Esophagus muscularis mucosa (tissue), 4 donors: ENCODE results near the gene BANK1.

Source experiments
- CTCF ChIP-seq, 3 experiments: fragments of 200-600 bp in 2 of 3; fragments of 450-650 bp in 1 of 3; sonication (generic) in 2 of 3; IDR thresholded peaks; one replicate each; pipeline ENCODE4 v1.5.1; 2017 to 2019; ENCODE audit warnings: antibody characterized with exemption in 3 of 3, mild to moderate bottlenecking in 2 of 3, moderate library complexity in 1 of 3
- EP300 ChIP-seq: sonication (generic); formaldehyde crosslinking; IDR thresholded peaks from one replicate; pipeline ENCODE4 v1.6.1; 2017; ENCODE audit warnings: antibody characterized with exemption
- POLR2A ChIP-seq: fragments of 450-650 bp; IDR thresholded peaks from one replicate; pipeline ENCODE4 v1.6.1; 2017; ENCODE audit warnings: antibody characterized with exemption, moderate library complexity, mild to moderate bottlenecking, low read depth
- POLR2AphosphoS5 ChIP-seq, 2 donors: sonication (generic); formaldehyde crosslinking; IDR thresholded peaks; one replicate each; pipeline ENCODE4 v1.6.1; 2017; ENCODE audit warnings: antibody characterized with exemption in 2 of 2

- TF ChIP-seq POLR2AphosphoS5 (IDR thresholded peaks at IDR 0.05) (no peak), CTCF (IDR thresholded peaks at IDR 0.05) (no peak), EP300 (no peak), POLR2A (no peak)
Measured at GRCh38 chr4:101919373-101919977, 128.9 kb downstream of the BANK1 start.
